IMR-90 (cell line): ENCODE results near the gene ARHGAP32. TPM values are rescaled to one million over a fixed set of nuclear protein-coding genes. Genes with fewer than 3 reads are reported as not detected.

ENCODE experiments used
- ATAC-seq: fragments of 200-7000 bp; cut with Tn5 transposase; 2 replicates; pipeline ENCODE4 v1.9.1; 2020; ENCODE audit warnings: low read depth, mild to moderate bottlenecking, moderate library complexity
- BruUV-seq: library from RNA; stranded (reverse); fragments of 400-500 nt; replicated peaks from 2 replicates; lab custom pipeline; 2021; lab: Mats Ljungman, UMichigan
- CTCF ChIA-PET: fragments of 300-600 bp; formaldehyde crosslinking; extraction: SDS; loops from one replicate; lab custom pipeline; 2021; ENCODE audit warnings: antibody characterized with exemption; lab: Yijun Ruan, JAX
- POLR2A ChIA-PET: fragments of 300-600 bp; sonication (Branson Sonifier 250); formaldehyde crosslinking; loops from one replicate; lab custom pipeline; 2022; ENCODE audit warnings: antibody characterized with exemption; ENCODE audit not compliant: unreplicated experiment; lab: Charles Lee
- DNase-seq: peaks from one replicate; pipeline ENCODE4 v3.0.0; 2013
- H2AFZ ChIP-seq: replicated peaks from 2 replicates; pipeline ENCODE3; 2013; ENCODE audit warnings: low read length, mild to moderate bottlenecking; ENCODE audit not compliant: poor library complexity
- H2AK5ac ChIP-seq: 2 replicates; pipeline ENCODE4 v1.6.1; 2013; ENCODE audit warnings: low read depth, low read length, inconsistent platforms
- H2AK9ac ChIP-seq: replicated peaks from 2 replicates; pipeline ENCODE3; 2013; ENCODE audit warnings: mild to moderate bottlenecking, low read depth, low read length, moderate library complexity; ENCODE audit not compliant: poor library complexity
- H2BK120ac ChIP-seq: 2 replicates; pipeline ENCODE4 v1.6.1; 2013; ENCODE audit warnings: low read depth, low read length, inconsistent platforms
- H2BK15ac ChIP-seq: 3 replicates; pipeline ENCODE4 v1.6.1; 2013; ENCODE audit warnings: low read depth, low read length, inconsistent platforms
- H2BK20ac ChIP-seq: 2 replicates; pipeline ENCODE4 v1.6.1; 2013; ENCODE audit warnings: low read depth, mild to moderate bottlenecking, inconsistent platforms, low read length, moderate library complexity
- H2BK5ac ChIP-seq: 2 replicates; pipeline ENCODE4 v1.6.1; 2013; ENCODE audit warnings: mild to moderate bottlenecking, low read depth, low read length, inconsistent platforms; ENCODE audit not compliant: poor library complexity, severe bottlenecking
- H3K14ac ChIP-seq: replicated peaks from 2 replicates; pipeline ENCODE4 v1.6.1; 2013; ENCODE audit warnings: low read depth, low read length, inconsistent platforms
- H3K18ac ChIP-seq: 2 replicates; pipeline ENCODE4 v1.6.1; 2013; ENCODE audit warnings: low read depth, low read length, control low read depth
- H3K23ac ChIP-seq: 2 replicates; pipeline ENCODE4 v1.6.1; 2013; ENCODE audit warnings: low read depth, low read length, inconsistent platforms
- H3K27ac ChIP-seq: 2 replicates; pipeline ENCODE4 v1.5.1; 2013; ENCODE audit warnings: mild to moderate bottlenecking, control low read depth, low read length; ENCODE audit not compliant: insufficient read depth
- H3K27me3 ChIP-seq: 2 replicates; pipeline ENCODE4 v1.6.1; 2013; ENCODE audit warnings: low read length; ENCODE audit not compliant: control insufficient read depth, insufficient read depth
- H3K36me3 ChIP-seq: 2 replicates; pipeline ENCODE4 v1.6.1; 2013; ENCODE audit warnings: low read length, mixed read lengths; ENCODE audit not compliant: control insufficient read depth, insufficient read depth
- H3K4ac ChIP-seq: 2 replicates; pipeline ENCODE4 v1.6.1; 2013; ENCODE audit warnings: low read depth, low read length, inconsistent platforms
- H3K4me1 ChIP-seq: 2 replicates; pipeline ENCODE4 v1.6.1; 2013; ENCODE audit warnings: low read length, mixed read lengths; ENCODE audit not compliant: control insufficient read depth, insufficient read depth
- H3K4me2 ChIP-seq: 2 replicates; pipeline ENCODE4 v1.6.1; 2013; ENCODE audit warnings: low read depth, mild to moderate bottlenecking, control low read depth, low read length, moderate library complexity
- H3K4me3 ChIP-seq: 2 replicates; pipeline ENCODE4 v1.5.1; 2013; ENCODE audit warnings: low read depth, mild to moderate bottlenecking, control low read depth, low read length, moderate library complexity; ENCODE audit not compliant: insufficient read depth
- H3K56ac ChIP-seq: 2 replicates; pipeline ENCODE4 v1.6.1; 2013; ENCODE audit warnings: low read length, inconsistent platforms; ENCODE audit not compliant: insufficient read depth; ENCODE audit errors: extremely low read depth
- H3K79me1 ChIP-seq, 2 experiments: 2 replicates each; pipeline ENCODE4 v1.6.1; 2013; ENCODE audit warnings: low read length in 2 of 2, inconsistent platforms in 1 of 2, low read depth in 1 of 2
- H3K9ac ChIP-seq: 2 replicates; pipeline ENCODE4 v1.6.1; 2013; ENCODE audit warnings: low read depth, low read length, control low read depth
- H3K9me1 ChIP-seq: 2 replicates; pipeline ENCODE4 v1.6.1; 2013; ENCODE audit warnings: low read length, inconsistent platforms; ENCODE audit not compliant: insufficient read depth
- H3K9me3 ChIP-seq: 2 replicates; pipeline ENCODE4 v1.6.1; 2013; ENCODE audit warnings: low read length; ENCODE audit not compliant: control insufficient read depth, insufficient read depth
- H4K20me1 ChIP-seq: 2 replicates; pipeline ENCODE4 v1.6.1; 2013; ENCODE audit warnings: low read length, inconsistent platforms; ENCODE audit not compliant: insufficient read depth
- H4K5ac ChIP-seq: 2 replicates; pipeline ENCODE4 v1.6.1; 2013; ENCODE audit warnings: mild to moderate bottlenecking, low read depth, low read length, control low read depth
- H4K8ac ChIP-seq, 2 experiments: 2 replicates each; pipeline ENCODE4 v1.6.1; 2013; ENCODE audit warnings: low read depth in 2 of 2, low read length in 2 of 2, control low read depth in 1 of 2, inconsistent platforms in 1 of 2
- H4K91ac ChIP-seq: 2 replicates; pipeline ENCODE4 v1.6.1; 2013; ENCODE audit warnings: low read depth, low read length, inconsistent platforms; ENCODE audit not compliant: insufficient read depth
- CHD1 ChIP-seq: IDR thresholded peaks from 2 replicates; pipeline ENCODE4 v1.6.1; 2012; ENCODE audit warnings: low read depth, low read length, improper control_type of control experiment
- WGBS, 2 experiments: methylation state at CpG; one replicate each; pipeline versions ENCODE4 v1.1.5 to v1.1.7; 2013; ENCODE audit warnings: missing lambda C conversion rate in 2 of 2; ENCODE audit not compliant: insufficient read length in 1 of 2; ENCODE audit errors: extremely low coverage in 2 of 2; 5-methylcytosine and 5-hydroxymethylcytosine counted together
- dilution Hi-C: fragments of 300-500 bp; cut with HindIII; formaldehyde crosslinking; loops from one replicate; pipeline ENCODE4 v1.14.3; 2018; ENCODE audit warnings: low sequenced_read_pairs; ENCODE audit not compliant: unreplicated experiment
- in situ Hi-C: fragments of 300-500 bp; cut with MboI; formaldehyde crosslinking; loops from 3 replicates; pipeline ENCODE4 v1.14.3; 2019; ENCODE audit warnings: low sequenced_read_pairs, inconsistent platforms, mixed read lengths
- intact Hi-C: fragments of 100-400 bp; cut with micrococcal nuclease; formaldehyde crosslinking; loops from 2 replicates; pipeline ENCODE4 v1.10.0; 2022
- polyA plus RNA-seq, 3 experiments: library from polyadenylated mRNA; depleted of rRNA; stranded (reverse); fragments of >200 nt; gene quantifications; 2 replicates each; pipeline ENCODE4 v1.2.3, GENCODE V29; 2012; ENCODE audit warnings: low replicate concordance in 1 of 3
- total RNA-seq: library from RNA; depleted of rRNA; stranded (reverse); fragments of >200 nt; gene quantifications from 2 replicates; pipeline ENCODE4 v1.2.3, GENCODE V29; 2012

Gene ARHGAP32
- total and polyA plus RNA-seq, 2 of the 4 experiments (the other 2 are of a cell fraction), result 4.1 to 8.4 TPM

GRCh38 chr11:128919216-128919615 is 272.9 kb downstream of the ARHGAP32 start:
- no TSS peak for BruUV-seq
- H2BK5ac ChIP-seq, result no peak overlapping the region
- dilution Hi-C loops, result no loop called here
- intact Hi-C loops, result no loop called here
- no peak overlapping the region for H2BK15ac ChIP-seq
- ChIA-PET CTCF (no interaction called here), POLR2A (no interaction called here)
- ATAC-seq (no peak), DNase-seq (no peak)
- no peak overlapping the region for H3K4me3 ChIP-seq
- H2AK9ac ChIP-seq, result no peak overlapping the region
- H3K18ac ChIP-seq, result no peak overlapping the region
- no CpG with 5 or more reads among the region's 5 CpGs for WGBS, 2 experiments
- H3K14ac ChIP-seq, result no peak overlapping the region
- no peak overlapping the region for H4K91ac ChIP-seq
- no peaks in the 10 kb centered on the region for H3K4me1 ChIP-seq
- no peak overlapping the region for H2BK20ac ChIP-seq
- no peak overlapping the region for H3K56ac ChIP-seq
- in situ Hi-C loops, result no loop called here
- no peak overlapping the region for H3K23ac ChIP-seq
- no peak overlapping the region for H3K9ac ChIP-seq
- H3K27ac ChIP-seq, result no peak overlapping the region
- peaks cover 44% of the 10 kb centered on the region for H3K27me3 ChIP-seq
- no peak overlapping the region for H4K8ac ChIP-seq
- H3K79me1 ChIP-seq, result no peaks in the 10 kb centered on the region
- H3K36me3 ChIP-seq, result no peaks in the 10 kb centered on the region
- H3K9me1 ChIP-seq, result no peaks in the 10 kb centered on the region
- H2BK120ac ChIP-seq, result no peak overlapping the region
- H4K5ac ChIP-seq, result no peak overlapping the region
- H2AFZ ChIP-seq, result no peak overlapping the region
- no peak overlapping the region for H3K4ac ChIP-seq
- no peaks in the 10 kb centered on the region for H3K9me3 ChIP-seq
- H2AK5ac ChIP-seq, result no peak overlapping the region
- no peak overlapping the region for H3K4me2 ChIP-seq
- TF ChIP-seq CHD1, result no peak
- H4K20me1 ChIP-seq, result no peaks in the 10 kb centered on the region
